ENCODE data around the gene ORM1.
"Not testable (repeated sequence)": the region's sequence is repeated elsewhere in the genome, so short reads cannot be mapped to it uniquely, and the experiment has no call there.

Gene ORM1

DNA sequence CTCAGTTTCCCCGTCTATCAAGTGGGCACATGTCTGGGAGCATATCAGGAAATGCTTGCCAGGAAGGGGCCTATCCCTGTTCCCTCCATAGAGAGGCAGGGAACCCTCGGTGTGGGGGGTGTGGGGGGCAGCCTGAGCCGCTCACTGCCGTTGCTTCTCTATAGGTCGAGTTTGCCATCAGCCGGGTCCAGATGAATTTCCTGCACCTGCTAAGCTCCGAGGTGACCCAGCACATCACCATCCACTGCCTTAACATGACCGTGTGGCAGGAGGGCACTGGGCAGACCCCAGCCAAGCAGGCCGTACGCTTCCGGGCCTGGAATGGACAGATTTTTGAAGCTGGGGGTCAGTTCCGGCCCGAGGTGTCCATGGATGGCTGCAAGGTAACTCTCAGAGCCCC is 13.8 kb upstream of the ORM1 start:
- no peak for DNase-seq

DNA sequence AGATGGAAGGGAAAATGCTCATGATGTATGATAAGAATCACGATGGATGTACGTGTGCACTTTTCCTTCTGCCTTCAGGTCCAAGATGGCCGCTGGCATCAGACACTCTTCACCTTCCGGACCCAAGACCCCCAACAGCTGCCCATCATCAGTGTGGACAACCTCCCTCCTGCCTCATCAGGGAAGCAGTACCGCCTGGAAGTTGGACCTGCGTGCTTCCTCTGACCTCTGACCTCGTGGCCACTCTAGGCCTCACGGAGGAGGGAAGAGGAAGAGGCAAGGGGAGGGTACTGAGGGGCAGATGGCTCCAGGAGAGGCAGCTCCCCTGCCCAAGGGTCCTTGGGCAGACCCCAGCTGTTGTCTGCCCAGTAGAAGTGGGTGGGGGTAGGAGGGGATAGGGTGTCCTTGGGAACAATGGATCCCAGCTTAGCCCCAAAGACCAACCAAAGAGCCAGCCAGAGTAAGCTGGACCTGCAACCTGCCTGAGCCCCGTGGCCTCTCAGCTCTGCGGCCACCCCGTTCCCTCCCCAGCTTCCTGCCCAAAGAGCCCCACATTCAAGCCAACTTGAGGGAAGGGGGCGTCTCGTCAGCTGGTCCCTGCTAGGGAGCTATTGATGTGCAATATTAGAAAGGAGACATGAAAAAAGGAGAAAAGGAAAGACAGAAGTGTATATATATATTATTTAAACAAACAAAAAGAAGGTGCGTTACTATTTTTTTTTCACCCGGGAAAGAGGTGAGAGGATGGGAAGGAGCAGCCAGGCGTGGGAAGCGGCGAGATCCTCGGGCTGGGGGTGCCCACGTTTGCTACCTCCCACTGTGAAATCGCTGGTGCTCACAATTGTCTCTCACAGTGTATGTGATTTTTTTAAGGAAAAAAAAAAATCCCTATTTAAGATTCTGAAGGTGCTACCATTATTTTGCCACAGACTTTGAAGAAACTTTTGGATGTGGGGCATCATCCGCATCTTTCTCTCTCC is 12.1 kb upstream of the ORM1 start:
- no peak for DNase-seq

DNA sequence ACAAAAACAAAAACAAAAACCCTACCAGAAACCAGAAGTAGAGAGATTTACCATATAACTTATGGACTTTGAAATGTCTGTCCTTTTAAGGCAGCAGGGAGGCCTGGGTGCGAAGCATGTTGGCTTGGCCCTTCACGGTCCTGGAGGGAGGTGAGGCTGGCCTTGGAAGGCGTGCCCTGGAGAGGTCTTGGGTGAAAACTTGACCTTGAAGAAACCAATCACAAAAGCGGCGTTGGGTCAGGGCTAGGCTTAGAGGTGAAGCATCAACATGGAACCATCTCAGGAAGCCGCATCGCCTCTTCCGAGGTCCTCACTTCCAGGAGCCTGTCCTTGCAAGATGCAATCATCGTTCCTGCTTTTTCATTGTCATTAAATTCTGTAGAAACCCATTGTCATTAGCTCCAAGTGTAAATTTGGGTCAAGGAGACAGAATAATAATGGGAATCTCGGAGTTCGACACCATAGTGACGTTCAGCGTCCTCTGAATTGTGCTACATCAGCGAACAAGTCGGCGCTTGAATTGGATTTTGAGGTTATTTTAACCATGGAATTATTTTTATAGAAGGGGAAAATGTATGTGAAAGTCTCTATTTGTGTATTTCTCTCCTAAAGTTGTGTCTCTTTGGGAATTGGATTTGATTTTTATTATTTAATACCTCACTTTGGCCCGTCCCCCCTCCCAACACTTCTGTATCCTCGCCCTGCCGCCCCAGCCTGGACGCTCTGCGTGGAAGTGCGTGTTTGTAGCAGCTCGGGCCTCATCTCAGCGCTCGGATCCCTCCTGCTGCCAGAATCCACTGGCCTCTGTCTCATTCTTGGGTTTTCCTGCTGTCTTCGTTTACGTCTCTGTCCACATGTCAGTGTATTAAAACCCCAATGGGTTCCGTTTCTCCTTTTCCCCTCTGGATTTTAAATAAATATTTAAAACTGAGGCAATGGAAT is 11.1 kb upstream of the ORM1 start:
- DNase-seq = no peak

DNA sequence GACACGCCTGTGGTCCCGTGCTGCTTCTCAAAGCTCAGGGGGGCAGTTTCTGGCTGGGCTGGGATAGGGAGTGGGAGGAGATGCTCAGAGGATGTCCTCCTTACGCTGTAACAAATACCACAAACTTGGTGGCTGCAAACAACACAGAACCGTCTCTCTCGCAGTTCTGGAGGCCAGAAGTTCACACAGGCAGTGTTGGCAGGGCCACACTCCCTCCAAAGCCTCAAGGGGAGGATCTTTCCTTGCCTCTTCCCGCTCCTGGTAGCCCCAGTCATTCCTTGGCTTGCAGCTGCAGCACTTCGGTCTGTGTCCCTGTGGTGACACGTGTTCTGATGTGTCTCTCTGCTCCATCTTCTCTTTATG is 10.4 kb upstream of the ORM1 start:
- DNase-seq = no peak

DNA sequence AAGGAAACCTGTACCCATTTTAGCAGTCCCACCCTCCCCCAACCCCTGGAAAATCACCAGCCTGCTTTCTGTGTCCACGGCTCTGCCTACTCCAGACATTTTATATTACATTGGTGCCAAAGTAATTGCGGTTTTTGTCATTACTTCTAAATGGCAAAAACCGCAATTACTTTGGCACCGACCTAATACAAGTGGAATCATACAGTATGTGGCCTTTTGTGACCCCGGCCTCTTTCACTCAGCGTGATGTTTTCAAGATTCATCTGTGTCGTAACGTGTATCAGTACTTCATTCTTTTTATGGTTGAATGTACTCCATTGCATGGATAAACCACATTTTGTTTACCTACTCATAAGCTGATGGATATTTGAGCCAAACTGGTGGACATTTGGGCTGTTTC is 9.7 kb upstream of the ORM1 start:
- DNase-seq = no peak

DNA sequence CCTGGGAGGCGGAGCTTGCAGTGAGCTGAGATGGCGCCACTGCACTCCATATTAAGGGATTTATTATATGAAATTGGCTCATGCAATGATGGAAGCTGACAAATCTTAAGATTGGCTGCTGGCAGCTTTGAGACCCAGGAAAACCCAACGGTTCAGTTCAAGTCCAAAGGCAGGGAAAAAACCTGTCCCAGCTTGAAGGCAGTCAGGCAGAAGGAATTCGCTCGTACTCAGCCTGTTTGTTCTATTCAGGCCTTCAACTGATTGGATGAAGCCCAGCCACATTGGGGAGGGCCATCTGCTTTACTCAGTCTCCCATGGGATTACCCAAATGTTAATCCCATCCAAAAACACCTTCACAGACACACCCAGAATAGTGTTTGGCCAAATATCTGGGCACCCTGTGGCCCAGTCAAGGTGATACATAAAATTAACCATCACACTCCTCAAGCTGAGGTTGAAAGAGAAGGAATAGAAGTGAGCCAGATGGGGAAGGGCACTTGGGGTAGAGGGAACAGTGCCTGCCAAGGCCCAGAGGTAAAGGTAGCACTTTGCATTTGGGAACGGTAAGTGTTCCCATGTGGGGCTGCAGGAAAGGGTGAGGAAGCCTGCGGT is 8.5 kb upstream of the ORM1 start:
- DNase-seq = no peak

DNA sequence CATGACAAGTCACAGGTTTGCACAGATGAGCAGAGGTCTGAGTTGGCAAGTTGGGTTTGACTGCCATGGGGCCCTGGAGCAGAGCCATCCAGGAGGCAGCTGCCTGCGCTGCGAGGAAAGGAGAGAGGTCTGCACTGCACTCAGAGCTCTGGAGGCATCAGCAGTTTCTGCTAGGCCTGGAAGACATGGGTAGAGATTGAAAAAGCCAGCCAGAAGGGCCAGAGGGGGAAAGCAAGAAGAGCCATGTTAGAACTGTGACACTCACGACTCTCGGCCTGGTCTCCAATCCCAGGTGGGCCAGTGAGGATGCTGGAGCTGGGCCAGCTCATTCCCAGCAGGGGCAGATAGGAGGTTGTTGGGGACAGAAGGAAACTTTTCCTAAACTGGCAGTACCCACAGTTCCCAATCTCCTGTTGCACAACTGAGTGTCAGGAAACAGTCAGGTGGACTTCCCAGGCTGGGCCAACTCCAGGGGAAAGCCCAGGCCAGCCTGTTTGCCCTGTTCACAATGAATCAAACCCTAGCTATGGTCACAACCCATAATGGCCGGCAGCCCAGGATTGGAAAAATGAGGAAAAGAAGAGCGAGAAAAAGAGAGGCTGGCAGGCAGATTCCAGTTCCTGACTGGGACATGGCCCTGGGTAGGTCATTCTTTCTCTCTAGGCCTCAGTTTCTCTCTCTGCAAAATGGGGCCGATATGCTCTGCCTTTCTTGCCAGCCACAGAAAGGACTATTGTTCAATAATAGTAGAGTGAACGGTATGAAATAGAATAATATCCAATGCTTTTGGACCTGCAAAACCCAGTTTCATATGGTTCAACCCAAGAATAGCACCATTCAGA is 7.8 kb upstream of the ORM1 start:
- DNase-seq = no peak

DNA sequence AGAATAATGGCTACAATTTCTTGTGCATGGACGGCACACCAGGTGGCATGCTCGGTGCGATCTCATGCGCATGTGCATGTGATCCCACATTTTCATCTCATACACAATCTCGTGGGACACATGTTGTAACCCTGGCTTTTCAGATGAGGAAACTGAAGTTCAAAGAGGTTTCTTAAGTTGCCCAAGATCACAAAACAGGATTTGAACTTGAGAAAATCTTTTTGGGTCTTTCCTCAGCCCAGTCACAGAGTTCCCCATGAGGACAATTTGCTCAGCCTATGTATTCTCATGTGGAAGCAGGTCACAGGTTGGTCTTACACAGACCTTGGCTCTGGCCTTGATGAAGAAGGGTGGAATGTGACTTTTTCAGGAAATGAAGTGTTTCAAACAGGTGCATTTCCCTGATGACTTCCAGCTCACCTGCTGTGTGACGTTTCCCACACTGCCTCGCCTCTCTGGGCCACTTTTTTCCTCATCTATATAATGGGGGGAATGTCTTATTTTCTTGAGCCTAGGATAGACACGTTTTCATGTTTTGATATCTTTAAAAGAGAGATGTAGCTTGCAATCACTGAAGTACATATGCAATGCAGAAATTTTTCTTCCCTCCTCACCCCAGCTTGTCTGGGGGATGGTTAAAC is 7.1 kb upstream of the ORM1 start:
- no peak for DNase-seq

DNA sequence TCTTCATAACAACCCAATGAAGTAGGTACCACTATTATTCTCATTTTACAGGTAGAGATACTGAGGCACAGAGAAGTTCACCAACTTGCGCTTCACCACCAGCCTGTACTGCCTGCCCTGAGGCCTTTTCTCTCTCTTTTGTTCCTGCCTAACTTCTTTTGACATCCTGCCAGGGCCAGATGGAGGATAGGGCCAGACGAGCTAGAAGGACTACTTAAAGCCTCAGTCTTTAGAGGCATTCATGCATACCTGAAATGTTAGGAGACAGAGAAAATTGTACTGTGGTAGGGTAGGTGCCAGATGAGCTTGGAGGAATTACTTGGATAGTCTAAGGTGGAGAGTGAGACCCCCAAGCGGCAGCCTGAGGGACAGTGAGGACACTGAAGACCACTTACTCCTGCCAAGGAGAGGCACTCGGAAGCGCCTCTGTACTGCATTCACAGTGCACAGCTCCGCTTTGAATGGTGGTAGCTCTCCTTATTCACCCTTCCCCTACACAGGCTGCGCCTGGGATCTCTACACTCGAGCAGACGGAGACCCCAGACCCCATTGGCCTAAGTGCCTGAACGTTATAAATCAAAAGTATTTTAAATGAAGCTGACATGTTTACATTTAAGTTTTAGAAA is 6.2 kb upstream of the ORM1 start:
- no peak for DNase-seq

DNA sequence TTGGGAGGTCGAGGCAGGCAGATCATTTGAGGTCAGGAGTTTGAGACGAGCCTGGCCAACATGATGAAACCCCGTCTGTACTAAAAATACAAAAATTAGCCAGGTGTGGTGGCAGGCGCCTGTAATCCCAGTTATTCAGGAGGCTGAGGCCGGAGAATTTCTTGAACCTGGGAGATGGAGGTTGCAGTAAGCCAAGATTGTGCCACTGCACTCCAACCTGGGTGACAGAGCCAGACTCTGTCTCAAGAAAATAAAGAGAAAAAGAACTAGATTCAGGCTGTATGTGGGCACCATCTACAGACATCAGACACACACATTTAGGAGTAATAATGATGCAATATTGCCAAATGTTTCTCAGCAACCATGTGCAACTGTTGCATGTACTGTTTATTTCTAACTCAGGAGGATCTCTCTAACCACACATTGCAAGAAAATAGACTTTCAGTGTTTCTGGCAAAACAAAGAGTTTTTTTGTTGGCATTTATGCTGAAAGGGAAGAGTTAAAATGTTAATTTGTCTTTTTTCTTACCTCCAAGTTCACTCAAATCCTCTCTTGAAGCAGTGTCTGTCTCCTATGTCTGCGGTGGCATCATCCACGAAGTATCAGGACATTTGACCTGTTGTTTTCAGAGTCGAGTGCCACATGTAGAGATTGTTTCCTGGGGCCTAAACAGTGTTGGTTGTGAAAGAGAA is 5.1 kb upstream of the ORM1 start:
- DNase-seq = no peak

DNA sequence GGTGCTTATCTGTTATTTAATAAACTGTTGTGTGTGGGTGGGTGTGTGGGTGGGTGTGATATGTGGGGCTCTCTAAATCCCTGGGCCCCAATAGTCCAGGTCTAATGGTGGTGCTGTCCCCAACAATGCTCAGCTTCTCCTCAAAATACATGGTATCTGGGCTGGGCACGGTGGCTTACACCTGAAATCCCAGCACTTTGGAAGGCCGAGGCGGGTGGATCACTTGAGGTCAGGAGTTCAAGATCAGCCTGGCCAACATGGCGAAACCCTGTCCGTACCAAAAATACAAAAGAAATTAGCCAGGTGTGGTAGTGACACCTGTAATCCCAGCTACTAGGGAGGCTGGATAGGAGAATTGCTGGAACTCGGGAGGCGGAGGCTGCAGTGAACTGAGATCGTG is 4.5 kb upstream of the ORM1 start:
- DNase-seq = no peak

DNA sequence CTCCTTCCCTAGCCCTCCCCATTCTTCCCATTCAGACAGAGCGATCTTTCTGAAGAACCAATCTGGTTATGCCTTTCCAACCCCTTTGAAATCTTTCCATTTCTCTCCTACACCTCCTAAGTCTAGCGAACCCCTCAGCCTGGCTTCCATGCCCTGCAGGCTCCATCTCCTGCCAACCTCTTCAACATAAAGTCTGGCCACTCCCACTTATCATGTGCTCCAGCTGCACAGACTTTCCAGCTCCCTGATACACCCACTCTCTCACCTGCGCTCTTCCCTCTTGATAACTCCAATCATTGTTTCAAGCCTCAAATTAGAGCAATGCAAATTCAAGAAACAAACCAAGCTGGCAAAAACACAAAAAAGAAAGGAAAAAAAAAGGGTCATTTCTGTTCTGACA is 3.8 kb upstream of the ORM1 start:
- DNase-seq = no peak

DNA sequence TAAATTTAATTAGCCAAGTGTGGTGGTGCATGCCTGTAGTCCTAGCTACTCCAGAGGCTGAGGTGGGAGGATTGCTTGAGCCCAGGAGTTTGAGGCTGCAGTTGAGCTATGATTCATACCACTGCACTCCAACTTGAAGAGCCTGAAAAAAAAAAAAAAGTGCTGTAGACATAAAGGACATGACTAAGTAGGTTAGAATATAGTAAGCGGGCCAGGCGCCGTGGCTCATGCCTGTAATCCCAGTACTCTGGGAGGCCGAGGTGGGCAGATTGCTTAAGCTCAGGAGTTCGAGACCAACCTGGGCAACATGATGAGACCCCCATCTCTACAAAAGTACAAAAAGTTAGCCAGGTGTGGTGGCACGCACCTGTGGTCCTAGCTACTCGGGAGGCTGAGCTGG is 2.2 kb upstream of the ORM1 start:
- not testable (repeated sequence) for DNase-seq

DNA sequence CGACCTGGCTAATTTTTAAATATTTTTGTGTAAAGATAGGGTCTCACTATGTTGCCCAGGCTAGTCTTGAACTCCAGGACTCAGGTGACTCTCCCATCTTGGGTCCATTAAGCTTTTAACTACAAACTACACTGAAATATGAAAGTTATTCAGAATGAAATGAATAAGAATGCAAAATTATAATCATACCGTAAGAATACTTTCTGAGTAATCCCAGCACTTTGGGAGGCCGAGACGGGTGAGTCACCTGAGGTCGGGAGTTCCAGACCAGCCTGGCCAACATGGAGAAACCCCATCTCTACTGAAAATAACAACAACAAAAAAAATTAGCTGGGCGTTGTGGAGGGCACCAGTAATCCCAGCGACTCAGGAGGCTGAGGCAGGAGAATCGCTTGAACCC is 1.1 kb upstream of the ORM1 start:
- DNase-seq = no peak

DNA sequence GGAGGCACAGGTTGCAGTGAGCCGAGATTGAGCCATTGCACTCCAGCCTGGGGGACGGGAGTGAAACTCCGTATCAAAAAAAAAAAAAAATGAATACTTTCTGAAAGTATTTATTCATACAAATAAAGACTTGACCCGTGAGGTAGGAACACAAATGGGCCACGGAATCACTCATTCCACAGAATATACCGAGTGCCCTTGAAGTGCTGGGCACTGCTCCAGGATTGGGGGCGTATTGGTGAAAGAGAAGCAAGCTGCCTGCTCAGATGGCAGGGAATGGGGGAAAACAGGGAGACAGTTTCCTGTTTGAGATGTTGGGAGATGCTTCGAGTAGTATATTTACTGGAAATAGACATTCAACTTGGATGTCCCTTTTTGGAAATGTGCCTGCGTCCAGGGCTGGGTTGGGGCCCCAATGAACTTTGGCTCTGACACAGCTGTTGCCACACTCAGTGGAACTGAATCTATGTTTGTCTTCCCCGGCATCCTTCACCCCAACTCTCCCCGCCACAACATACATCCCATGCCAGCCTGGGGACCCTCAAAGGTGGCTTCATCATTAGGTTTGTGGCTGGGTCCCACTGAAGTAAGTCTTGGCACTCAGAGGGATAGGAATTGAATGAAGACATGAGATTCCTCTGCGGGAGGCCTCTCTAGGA is 609 bp upstream of the ORM1 start:
- DNase-seq = not testable (repeated sequence)

DNA sequence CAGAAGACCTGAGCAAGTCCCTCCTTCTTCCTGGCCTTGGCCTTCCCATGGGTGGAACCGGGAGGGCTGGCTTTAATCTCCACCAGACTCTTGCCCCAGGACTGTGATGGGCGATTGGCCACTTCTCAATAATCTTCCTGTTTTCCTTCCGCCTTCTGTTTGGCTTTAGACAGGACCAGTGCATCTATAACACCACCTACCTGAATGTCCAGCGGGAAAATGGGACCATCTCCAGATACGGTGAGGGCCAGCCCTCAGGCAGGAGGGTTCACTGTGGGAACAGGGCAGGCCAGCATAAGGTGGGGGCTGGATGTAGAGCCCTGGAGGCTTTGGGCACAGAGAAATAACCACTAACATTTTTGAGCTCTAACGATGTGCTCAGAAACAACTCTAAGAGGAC is 951 bp downstream of the ORM1 start:
- not testable (repeated sequence) for DNase-seq

DNA sequence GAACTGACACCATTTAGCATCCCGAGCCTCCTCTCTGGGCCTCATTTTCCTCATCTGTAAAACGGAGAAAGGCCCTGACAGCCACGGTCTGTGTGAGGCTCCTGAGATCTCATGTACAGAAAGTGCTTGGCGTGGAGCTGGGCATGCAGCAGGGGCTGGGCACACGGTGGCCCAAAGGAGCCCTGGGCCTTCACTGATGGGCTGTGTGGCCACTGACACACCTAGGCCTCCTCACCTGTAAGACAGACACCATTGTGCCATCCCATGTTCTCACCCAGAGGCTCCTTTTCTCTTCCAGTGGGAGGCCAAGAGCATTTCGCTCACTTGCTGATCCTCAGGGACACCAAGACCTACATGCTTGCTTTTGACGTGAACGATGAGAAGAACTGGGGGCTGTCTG is 1.6 kb downstream of the ORM1 start:
- no peak for DNase-seq

DNA sequence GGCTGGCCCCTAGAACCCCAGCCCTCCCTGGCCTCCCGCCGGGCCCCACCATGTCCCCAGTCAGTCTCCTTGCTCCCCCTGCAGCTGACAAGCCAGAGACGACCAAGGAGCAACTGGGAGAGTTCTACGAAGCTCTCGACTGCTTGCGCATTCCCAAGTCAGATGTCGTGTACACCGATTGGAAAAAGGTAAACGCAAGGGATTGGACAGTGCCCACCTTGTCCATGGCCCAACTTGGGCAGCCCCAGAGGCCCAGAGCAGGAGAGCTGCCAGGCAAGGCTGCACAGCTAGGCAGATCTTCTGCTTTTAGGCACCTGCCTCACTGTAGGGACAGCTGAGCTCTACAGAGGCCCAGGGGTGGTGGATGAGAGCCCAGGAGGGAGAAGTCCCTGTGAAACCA is 2.1 kb downstream of the ORM1 start:
- not testable (repeated sequence) for DNase-seq

DNA sequence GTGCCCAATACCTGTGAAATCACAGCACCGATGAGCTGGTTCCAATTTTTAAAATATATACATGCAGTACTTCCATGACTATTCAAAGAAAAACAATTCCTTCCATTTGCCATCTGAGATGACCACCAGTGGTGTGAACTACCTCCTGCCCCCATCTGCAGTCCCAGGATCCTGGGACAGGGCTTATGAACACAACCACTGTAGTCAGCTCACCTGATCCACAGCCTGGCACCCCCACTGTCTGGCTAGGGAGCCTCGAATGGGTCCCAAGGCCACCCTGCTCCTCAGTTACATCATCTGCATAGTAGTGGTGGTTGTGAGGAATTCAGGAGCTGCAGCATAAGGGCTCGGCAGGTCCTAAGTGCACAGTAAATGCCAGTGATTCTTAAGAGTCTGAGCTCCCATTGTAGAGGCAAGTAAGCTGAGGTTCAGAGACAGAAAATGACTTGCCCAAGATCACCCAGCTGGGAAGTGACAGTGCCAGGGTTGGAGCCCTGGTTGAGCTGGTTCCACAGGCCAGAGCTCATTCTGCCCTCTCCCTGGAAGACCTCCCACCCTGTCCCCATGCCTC is 2.9 kb downstream of the ORM1 start:
- DNase-seq = not testable (repeated sequence)

DNA sequence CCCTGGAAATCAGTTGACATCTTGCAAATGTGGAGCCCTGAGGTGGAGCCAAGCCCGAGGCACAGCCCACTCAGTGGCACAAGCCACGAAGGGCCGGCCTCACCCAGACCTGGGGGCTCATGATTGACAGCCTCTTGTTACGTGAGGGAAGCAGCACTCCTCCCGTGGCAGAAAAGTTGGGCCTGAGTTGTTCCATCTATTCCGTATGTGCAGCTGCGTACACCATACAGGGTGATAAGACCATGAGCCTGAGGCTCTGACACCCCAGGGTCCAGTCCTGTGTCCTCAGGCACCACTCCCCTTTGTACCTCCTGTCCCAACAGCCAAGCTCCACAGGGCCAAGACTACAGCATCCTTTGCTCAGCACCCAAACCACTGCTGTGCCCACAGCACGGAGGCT is 4.9 kb downstream of the ORM1 start:
- no peak for DNase-seq
